DND-41 (cell line): Measurements from ENCODE around the gene MYO1D.

Source experiments
- ATAC-seq: fragments of 200-7000 bp; cut with Tn5 transposase; 3 replicates; pipeline ENCODE4 v1.9.1; 2021; ENCODE audit warnings: low read depth; ENCODE audit not compliant: insufficient read depth
- DNase-seq: peaks from one replicate; pipeline ENCODE4 v3.0.0-alpha.2; 2020
- H2AFZ ChIP-seq: 2 replicates; pipeline ENCODE4 v1.6.0; 2012; ENCODE audit warnings: low read depth, low read length
- H3K27ac ChIP-seq: 2 replicates; pipeline ENCODE4 v1.5.1; 2012; ENCODE audit warnings: low read length, inconsistent platforms
- H3K27me3 ChIP-seq: fragments of 200-600 bp; sonication (generic); 2 replicates; pipeline ENCODE4 v1.6.0; 2012; ENCODE audit warnings: low read length, mild to moderate bottlenecking, inconsistent platforms; ENCODE audit not compliant: insufficient read depth, poor library complexity
- H3K36me3 ChIP-seq: 2 replicates; pipeline ENCODE4 v1.5.1; 2012; ENCODE audit warnings: low read length, inconsistent platforms; ENCODE audit not compliant: insufficient read depth
- H3K4me1 ChIP-seq: 2 replicates; pipeline ENCODE4 v1.5.1; 2012; ENCODE audit warnings: mild to moderate bottlenecking, low read length; ENCODE audit not compliant: insufficient read depth
- H3K4me2 ChIP-seq: 2 replicates; pipeline ENCODE4 v1.6.0; 2012; ENCODE audit warnings: mild to moderate bottlenecking, moderate library complexity, low read length, inconsistent platforms; ENCODE audit not compliant: insufficient read depth
- H3K4me3 ChIP-seq, 2 experiments: fragments of 200-600 bp in 1 of 2; shearing (Covaris generic) in 1 of 2; 2 replicates each; pipeline ENCODE4 v1.5.1; 2012 to 2016; ENCODE audit warnings: inconsistent platforms in 2 of 2, low read length in 2 of 2, mild to moderate bottlenecking in 2 of 2, low read depth in 1 of 2, moderate library complexity in 1 of 2
- H3K79me2 ChIP-seq: 2 replicates; pipeline ENCODE4 v1.6.0; 2012; ENCODE audit warnings: low read length, inconsistent platforms; ENCODE audit not compliant: insufficient read depth
- H3K9ac ChIP-seq: 2 replicates; pipeline ENCODE4 v1.6.0; 2012; ENCODE audit warnings: low read depth, mild to moderate bottlenecking, inconsistent platforms, low read length, moderate library complexity
- H3K9me3 ChIP-seq: 2 replicates; pipeline ENCODE4 v1.5.1; 2012; ENCODE audit warnings: low read length, moderate library complexity, mild to moderate bottlenecking, inconsistent platforms; ENCODE audit not compliant: insufficient read depth, severe bottlenecking
- H4K20me1 ChIP-seq: 2 replicates; pipeline ENCODE4 v1.6.0; 2012; ENCODE audit warnings: low read length; ENCODE audit not compliant: insufficient read depth
- EZH2 ChIP-seq: IDR thresholded peaks from 3 replicates; pipeline ENCODE4 v1.6.1; 2012; ENCODE audit warnings: borderline replicate concordance, low read depth, mild to moderate bottlenecking, moderate library complexity, low read length, inconsistent platforms; ENCODE audit not compliant: severe bottlenecking
- TF ChIP-seq, protein P1 (sequence below): IDR thresholded peaks from 2 replicates; pipeline ENCODE4 v1.5.1; 2012; ENCODE audit warnings: borderline replicate concordance, low read length, moderate library complexity, mild to moderate bottlenecking; ENCODE audit not compliant: poor library complexity, severe bottlenecking; ENCODE audit errors: extremely low read depth

MYO1D gene

DNA sequence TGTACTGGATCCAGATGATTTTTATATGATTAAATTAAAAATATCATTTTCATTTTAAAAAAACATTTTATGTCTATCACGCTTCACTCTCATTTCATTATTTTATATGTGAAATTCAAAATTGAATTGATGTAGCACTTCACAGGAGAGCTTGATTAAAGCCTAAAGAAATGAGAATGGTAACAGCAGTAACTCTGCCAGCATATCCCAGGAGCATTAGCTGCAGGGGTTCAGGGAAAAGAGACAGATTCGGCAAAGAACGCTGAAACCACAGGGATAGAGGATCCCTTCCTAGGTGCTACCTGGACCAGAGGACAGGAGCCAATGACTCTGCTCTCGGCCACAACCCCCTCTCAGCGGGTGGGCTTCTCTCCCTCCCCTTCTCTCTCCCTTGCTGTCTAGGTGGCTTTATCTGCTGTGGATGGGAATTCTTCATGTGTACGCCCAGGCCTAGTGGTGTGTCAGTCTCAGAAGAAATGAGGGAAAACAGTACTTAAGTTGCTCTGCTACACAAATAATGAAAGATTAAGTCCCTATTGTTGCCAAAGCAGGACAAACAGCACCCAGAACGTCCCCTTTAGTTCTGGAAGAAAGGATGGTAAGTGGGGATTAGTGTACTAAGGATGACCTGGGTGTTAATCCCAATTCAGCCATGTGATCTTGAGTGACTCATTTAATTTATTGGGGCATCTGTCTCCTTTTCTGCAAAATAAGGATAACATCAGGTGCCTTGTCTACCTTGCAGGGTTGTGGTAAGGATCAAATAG lies 266.9 kb downstream of the MYO1D start:
- Histone ChIP-seq H3K36me3 (no peaks in the 10 kb centered on the region), H3K27ac (no peak overlapping the region)
- no peak for DNase-seq

DNA sequence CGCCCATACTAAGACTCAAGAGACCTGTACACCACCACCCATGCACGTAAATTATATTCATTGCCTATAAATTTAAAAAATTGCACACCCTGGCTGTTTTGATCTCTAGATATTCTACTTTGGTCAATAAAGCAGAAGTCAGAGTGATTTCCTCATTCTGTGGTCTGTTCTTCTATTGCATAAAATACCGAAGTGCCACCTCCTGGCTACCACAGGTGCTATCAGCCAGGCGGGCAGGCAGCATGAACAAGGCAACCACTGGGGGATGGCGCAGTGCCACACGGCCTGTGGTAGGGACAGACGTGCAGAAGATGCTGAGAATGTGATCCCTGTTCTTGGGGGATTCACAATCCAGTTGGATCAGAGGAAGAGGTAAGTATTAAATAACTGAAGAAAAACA lies 267.8 kb downstream of the MYO1D start:
- peak; percentile 48 for DNase-seq
- TF ChIP-seq, protein P1, sequence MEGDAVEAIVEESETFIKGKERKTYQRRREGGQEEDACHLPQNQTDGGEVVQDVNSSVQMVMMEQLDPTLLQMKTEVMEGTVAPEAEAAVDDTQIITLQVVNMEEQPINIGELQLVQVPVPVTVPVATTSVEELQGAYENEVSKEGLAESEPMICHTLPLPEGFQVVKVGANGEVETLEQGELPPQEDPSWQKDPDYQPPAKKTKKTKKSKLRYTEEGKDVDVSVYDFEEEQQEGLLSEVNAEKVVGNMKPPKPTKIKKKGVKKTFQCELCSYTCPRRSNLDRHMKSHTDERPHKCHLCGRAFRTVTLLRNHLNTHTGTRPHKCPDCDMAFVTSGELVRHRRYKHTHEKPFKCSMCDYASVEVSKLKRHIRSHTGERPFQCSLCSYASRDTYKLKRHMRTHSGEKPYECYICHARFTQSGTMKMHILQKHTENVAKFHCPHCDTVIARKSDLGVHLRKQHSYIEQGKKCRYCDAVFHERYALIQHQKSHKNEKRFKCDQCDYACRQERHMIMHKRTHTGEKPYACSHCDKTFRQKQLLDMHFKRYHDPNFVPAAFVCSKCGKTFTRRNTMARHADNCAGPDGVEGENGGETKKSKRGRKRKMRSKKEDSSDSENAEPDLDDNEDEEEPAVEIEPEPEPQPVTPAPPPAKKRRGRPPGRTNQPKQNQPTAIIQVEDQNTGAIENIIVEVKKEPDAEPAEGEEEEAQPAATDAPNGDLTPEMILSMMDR: peak; percentile 66
- no peak for TF ChIP-seq EZH2
- peaks cover 11% of the 10 kb centered on the region for H3K27me3 ChIP-seq
- no peak overlapping the region for H3K27ac ChIP-seq
- no peaks in the 10 kb centered on the region for H3K36me3 ChIP-seq
- H3K4me1 ChIP-seq: no peaks in the 10 kb centered on the region
- H4K20me1 ChIP-seq: no peaks in the 10 kb centered on the region; the same call in 1 of the 2 replicates
- H3K4me2 ChIP-seq: no peak overlapping the region
- H3K9ac ChIP-seq: no peak overlapping the region
- H3K4me3 ChIP-seq: no peak overlapping the region
- no peaks in the 10 kb centered on the region for H3K79me2 ChIP-seq
- ATAC-seq: peak; percentile 84
- H2AFZ ChIP-seq: no peak overlapping the region
- no peaks in the 10 kb centered on the region for H3K9me3 ChIP-seq

More for the DNA sequence above, 266.9 kb downstream of the MYO1D start:
- no peak for ATAC-seq
- H3K4me1 ChIP-seq: no peaks in the 10 kb centered on the region
- no peaks in the 10 kb centered on the region for H3K9me3 ChIP-seq
- TF ChIP-seq EZH2: no peak
- TF ChIP-seq, protein P1: no peak
- no peaks in the 10 kb centered on the region; the same call in 1 of the 2 replicates for H4K20me1 ChIP-seq
- no peak overlapping the region for H3K9ac ChIP-seq
- no peak overlapping the region for H3K4me2 ChIP-seq
- H3K79me2 ChIP-seq: no peaks in the 10 kb centered on the region
- peaks cover 11% of the 10 kb centered on the region for H3K27me3 ChIP-seq
- no peak overlapping the region for H2AFZ ChIP-seq
- H3K4me3 ChIP-seq: no peak overlapping the region

DNA sequence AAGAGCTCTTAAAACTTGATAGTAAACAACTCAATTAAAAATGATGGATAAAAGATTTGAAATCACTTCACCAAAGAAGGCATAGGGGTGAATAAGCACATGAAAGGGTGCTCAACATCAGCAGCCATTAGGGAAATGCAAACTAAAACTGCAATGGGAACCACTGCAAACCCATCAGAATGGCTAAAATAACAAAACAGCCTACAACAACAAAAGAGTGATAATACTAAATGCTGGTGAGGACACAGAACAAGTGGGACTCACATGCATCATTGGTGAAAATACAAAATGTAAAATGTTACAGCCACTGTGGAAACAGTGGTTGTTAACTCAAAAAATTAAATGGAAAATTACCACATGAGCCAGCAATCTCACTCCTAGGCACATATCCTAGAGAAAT lies 268.7 kb downstream of the MYO1D start:
- Histone ChIP-seq H4K20me1 (no peaks in the 10 kb centered on the region; the same call in 1 of the 2 replicates), H3K4me2 (no peak overlapping the region), H3K4me1 (no peaks in the 10 kb centered on the region), H3K9me3 (no peaks in the 10 kb centered on the region), H3K9ac (no peak overlapping the region), H3K27ac (no peak overlapping the region), H3K27me3 (peaks cover 11% of the 10 kb centered on the region), H3K79me2 (no peaks in the 10 kb centered on the region), H3K4me3 (no peak overlapping the region), H3K36me3 (no peaks in the 10 kb centered on the region), H2AFZ (no peak overlapping the region)
- TF ChIP-seq, protein P1: no peak
- no peak for TF ChIP-seq EZH2
- DNase-seq (no peak), ATAC-seq (no peak)
